Inflammatory macrophage treated with lipopolysaccharide for 1 hour (primary cell): ENCODE measurements around the gene KCNQ2.
"Not testable (repeated sequence)": the region's sequence is repeated elsewhere in the genome, so short reads cannot be mapped to it uniquely, and the experiment has no call there.

ENCODE experiments used
- DNase-seq, 2 donors: peaks; one replicate each; pipeline ENCODE4 v3.0.0-alpha.2; 2020 to 2022

Gene KCNQ2

DNA sequence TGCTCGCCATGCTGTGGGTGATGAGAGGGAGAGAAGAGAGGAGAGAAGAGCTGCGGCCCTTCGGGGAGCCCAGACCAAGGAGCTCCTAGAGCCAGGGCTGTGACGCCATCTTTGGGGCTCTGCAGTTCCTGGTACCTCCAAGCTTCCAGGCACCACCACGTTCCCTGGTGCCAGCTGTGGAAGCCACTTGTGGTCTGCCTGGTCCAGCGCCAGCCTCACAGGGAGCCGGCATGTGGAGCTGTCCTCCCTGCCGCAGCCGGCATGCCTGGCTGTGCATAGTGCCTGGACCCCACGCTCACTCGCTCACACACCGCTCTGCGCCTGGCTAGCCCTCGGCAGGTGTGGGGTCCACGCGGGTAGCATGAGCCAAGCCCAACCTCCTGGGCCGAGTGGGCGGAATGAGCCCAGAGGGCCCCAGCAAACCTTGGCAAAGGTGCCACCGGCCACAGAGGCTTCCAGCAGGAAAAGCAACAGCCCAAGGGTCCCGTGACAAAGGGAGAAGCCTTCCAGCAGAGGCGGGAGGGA lies 92.0 kb downstream of the KCNQ2 start:
- no peak for DNase-seq

- DNase-seq, result not testable (repeated sequence)
Measured at GRCh38 chr20:63379872-63380271, 92.6 kb downstream of the KCNQ2 start.

DNA sequence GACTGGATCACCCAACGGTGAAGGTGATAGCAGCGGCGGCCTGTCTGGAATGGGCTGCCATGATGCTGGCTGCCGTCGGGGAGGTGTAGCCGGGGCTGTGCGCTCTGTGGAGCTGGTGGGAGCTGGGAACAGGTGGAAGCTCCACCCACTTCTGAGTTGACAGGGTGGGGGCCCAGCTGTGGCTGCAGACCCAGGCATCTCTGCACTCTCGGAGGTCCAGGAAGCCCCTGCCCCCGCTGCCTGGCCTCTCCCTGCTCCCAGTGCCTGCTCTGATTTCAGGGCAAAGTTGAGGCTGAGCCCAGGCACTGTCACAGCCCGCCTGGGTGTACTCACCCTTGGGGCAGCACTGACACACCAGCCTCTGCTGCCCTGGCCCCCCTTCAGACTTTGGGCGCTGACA lies 93.2 kb downstream of the KCNQ2 start:
- no peak for DNase-seq

DNA sequence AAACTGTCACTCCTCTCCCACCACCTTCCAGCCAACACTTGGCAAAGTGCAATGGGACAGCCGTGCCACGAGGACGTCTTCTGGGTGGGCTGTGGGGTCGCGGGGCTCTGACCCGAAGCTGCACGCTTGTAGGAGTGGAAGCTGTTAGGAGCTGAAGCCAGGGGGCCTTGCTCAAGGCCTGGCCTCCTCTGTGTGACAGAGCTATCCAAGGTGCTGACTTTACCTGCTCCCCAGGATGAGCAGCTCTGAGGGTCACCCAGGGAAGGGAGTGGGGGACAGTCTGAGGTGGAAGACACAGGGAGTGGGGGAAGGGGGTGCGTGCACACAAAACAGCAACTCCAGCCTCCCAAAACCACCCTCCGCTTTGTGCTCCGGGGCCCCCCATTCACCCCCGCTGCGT lies 93.8 kb downstream of the KCNQ2 start:
- DNase-seq, result no peak

DNA sequence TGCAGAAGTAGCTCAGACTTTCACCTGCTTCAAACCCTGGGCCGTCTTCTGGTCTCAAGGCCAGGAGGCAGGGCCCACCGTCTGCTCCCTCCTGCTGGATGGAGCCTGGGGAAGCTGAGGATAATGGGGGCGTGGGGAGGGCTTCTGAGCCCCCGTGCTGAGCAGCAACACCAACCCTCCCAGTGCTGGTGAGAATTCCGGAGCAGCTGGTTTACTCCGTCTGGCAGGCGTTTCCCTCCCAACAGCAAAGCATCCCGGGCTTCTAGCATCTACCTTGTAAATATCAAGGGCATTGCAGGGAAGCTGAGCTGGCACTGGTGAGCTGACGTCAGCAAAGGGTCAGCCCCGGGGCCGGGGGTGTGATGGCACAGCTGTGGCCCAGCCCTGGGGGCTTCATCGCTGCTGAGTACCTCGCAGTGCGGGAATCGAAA lies 94.5 kb downstream of the KCNQ2 start:
- no peak for DNase-seq

DNA sequence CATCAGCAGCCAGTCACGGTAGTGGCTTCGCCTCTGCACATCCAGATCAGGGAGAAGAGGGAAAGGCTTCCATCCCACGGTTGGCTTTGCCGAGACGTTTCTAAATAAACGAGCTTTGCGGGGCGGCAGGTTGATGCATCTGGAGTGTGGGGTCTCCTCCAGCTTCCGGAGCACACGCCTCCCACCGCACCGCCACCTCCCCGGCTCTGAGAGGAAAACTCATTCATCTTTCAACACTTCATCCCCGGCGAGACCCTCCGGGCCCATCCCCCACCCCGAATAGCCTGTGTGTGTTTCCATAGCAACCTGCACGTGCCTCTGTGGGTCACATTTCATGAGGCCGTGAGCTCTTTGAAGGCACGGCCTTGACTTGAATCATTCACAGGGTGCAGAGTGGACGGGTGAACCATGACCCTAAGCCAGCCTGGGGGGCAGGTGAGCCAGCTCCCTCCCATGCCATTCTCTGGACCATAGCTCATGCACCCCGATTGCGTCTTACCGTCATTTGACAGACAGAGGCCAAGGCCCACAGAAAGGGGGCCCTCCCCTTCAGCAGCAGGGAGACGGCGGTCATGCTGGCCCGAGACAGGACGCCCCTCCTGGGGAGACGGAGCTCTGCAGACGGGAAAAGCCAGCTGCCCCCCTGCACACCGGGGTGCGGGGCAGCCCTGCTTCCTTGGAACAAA lies 95.1 kb downstream of the KCNQ2 start:
- no peak for DNase-seq

- peak in 1 of 2 donors; percentile 4 for DNase-seq
Measured at GRCh38 chr20:63376283-63377250, 95.9 kb downstream of the KCNQ2 start.

DNA sequence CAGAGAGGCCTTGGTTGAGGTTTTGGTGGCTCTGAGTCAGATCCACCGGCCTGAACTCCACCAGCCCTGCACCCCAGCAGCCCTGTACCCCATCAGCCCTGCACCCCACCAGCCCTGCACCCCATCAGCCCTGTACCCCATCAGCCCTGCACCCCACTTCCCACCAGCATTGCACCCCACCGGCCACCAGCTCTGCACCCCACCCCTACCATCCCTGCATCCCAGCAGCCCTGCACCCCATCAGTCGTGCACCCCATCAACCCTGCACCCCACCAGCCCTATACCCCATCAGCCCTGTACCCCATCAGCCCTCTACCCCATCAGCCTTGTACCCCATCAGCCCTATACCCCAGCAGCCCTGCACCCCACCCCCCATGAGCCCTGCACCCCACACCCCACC lies 97.0 kb downstream of the KCNQ2 start:
- DNase-seq, result no peak

- no peak for DNase-seq
Measured at GRCh38 chr20:63374504-63374903, 98.0 kb downstream of the KCNQ2 start.

DNA sequence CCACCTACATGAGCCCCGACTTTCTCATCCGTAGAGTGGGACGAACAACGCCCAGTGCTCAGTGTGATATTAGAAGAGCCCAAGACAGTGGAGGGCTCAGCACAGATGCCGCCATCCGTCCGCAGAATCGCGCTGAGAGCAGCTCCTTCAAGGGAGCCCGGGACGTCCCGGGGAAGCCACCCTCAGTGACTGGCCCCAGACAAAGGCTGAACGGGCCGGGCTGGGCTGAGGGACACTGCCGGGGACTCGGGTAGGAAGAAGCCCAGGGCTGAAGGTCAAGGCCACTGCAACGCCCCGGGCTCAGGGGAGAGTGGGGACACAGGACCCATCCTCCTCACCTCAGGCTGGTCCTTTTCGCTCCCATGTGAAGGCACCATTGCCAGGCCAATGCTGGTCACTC lies 98.5 kb downstream of the KCNQ2 start:
- DNase-seq, result no peak

- DNase-seq, result no peak
Measured at GRCh38 chr20:63372971-63373885, 99.2 kb downstream of the KCNQ2 start.

DNA sequence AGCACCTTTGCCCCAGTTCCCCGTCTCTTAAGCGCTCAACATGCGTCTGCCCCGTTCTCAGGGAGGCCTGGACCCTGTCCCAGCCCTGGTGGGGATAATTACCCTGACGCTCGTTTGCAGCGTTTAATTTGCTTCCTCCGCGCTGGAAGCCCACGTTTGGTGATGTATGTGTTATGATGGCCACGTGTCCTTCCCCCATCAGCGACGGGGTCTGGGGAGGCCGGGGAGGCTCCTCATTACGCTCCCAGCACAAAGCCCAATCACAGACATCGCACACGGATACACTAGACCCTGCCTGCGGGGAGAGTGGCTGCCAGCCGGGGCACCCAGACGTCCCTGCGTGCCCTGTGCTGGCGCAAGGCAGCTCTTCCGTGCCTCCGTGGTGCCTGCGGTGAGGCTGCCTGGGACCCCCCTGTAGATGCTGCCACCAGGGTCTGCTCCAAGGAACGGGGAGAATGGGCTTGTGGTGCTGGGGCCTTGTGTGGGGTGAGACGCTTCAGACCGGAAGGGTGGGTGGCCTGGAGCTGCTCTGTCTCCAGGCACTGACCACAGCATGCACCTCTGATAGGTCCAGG lies 101.1 kb downstream of the KCNQ2 start:
- DNase-seq, result no peak

DNA sequence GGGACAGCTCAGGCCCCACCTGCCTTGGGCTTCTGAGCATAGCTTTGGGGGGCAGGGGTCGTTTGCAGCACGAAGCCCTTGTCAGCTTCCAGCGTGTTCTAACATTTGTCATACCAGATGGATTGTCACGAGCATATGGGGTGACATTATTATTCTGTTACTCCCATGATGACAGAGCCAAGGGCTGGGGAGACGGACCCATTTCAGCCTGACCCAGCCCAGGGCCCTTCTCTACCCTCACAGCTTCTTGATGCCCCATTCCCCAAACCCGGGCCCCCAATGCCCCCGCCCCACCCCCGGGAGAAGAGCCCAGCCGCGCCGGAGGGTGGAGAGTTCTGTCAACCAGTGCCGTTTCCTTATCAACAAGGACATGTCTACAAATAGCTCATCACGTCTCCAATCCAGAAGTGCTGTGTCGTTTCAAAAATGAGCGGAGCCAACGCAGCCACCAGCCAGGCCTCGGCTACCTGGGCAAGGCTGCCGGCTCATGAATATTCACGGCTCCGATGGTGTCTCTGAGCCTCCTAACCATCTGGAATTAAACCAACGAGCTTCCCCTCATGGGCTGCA lies 101.8 kb downstream of the KCNQ2 start:
- no peak for DNase-seq

DNA sequence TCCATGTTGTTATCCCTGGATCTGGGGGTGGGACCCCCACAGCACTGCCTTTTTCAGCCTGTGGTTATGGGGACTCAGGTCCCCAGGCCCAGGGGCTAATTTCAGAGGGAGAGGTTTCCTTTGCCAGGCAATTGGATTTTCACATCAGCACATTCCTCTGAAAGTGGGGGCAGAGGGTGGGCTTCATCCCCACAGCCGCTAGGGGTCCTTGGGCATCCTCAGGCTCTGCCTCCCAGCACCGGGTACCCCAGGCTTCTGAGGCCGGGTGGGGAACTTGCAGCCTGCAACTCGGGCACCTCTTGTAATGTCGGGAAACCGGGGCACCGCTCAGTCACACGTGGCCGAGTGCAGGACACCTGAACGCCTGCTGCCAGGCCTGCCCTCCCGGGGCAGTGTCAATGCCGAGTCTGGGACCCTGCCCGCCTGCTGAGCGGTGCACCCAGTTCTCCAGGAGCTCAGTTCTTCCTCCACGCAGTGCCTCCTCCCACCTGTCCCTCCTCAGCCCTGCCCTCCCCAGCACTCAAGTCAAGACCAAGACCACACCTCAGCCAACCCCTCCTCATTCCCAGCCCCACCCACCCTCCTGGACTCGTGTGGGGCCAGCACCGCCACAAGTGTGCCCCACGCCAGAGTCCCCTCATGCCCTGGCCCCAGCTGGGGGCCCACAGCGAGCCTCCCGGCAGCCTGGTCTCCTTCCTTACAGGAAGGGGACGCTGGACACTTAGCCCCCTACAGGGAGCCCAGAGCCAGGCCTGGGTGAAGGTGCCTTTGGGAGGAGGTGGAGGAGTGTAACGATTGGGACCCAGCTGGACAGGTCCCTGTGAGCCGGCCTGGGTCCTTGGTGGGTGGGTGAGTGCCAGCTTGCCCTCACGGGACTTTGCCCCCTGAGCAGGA lies 102.5 kb downstream of the KCNQ2 start:
- no peak for DNase-seq

DNA sequence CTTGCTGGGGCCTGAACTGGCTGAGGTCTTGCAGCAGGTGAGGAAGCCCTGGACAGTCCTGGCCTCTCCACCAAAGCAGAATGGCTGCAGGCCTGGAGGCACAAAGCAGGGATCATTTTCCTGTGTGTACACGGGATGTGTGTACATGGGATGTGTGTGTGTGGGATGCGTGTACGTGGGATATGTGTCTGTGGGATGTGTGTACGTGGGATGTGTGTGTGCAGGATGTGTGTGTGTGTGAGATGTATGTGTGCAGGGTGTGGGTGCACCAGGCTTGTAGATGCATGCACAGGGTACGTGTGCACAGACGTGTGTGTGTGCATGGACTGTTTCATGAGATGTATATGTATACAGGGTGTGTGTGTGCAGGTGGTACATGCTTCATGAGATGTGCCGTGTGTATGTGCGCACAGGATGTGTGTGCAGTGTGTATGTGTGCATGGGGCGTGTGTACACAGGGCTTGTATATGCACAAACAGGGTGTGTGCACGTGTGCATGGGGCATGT lies 103.4 kb downstream of the KCNQ2 start:
- no peak for DNase-seq

DNA sequence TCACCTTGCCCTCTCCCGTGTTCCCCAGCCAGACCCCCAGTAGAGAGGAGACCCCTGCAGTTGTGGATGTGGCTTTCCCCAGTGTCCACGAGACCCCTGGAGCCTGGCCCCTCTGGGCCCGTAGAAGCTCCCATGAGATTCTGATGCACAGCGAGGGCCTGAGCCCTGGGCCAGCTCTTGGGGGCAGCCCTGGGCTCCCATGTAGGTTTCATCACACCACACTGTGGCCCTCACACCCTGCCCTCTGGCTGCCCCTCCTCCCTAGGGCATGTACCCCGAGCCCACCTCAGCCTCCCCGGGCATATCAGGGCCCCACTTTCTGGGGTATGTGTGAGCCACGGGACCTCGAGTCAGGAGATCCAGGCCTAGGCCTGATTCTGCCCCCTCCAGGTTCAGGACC lies 104.3 kb downstream of the KCNQ2 start:
- no peak for DNase-seq

DNA sequence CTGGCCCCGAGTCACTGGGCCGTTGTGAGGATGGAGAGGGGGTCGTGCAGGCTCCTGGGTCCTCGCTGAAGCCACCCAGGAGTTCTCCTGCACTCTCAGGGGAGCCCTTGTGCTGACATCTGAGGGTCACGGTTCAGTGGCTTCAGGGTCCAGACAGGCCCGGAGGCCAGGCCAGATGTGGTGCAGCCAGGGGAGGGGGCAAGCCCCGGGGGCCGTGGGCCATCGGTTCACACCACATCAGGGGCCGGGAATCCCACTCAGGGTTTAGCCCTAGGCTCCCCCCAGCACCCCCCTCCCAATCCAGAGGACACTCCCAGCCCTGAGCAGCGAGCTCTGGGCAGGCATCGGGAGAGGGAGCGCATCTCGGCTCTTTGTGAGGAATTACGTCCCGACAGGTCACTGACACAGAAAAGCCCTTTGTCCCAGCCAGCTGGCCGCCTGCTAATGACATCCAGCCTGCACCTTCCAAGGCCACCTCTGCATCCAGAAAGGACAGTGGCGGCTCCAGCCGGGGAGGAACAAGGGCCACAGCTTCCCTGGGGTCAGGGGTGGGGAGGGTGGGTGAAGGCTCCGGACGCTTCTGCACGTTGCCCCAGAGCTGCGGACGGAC lies 104.9 kb downstream of the KCNQ2 start:
- DNase-seq, result no peak

DNA sequence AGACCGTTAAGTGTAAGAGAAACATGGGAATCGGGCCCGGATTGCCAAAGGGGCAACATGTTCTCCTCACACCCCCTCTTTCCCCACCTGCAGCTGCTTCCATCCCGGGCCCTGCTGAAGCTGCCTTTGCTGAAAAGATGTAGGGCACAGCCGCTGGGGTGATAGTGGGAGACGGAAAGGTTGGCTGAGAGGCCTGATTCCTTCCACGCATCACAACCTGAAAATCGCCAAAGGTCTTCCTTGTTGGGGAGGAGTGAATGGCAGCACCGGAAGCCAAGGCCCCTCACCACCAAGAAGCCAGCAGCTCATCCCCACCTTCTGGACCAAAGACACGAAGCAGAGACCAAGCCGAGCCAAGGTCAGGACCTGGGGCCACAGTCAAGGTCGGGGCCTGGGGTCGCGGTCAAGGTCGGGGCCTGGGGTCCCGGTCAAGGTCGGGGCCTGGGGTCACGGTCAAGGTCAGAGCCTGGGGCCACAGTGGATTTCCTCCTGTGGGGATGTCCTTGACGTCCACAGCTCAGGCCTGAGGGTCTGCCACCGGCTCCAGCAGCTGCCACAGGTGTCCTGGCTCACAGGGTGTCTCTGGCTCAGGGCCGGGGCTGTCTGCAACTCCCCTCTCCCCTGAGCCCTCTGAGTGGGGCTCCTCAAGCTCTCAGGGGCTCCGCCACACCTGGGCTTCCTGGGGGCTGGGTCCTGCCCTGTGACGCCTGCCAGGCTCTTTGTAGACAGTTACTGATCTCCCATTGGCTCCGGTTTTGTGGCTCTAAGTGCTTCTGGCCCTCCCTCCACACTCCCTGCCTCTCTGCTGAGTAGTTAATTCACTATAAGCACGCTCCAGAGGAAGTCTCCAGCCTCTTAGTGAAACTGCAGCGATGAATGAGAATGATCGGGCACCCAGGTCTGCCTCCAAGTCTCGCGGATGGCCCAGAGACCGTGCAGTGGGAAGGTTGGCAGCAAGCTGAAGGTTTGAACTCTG lies 105.8 kb downstream of the KCNQ2 start:
- DNase-seq, result no peak
